Right atrium auricular region (tissue), 2 donors: ENCODE results near the gene DPH7. TPM values are rescaled to one million over a fixed set of nuclear protein-coding genes. Genes with fewer than 3 reads are reported as not detected.

Experiments
- DNase-seq: peaks from one replicate; pipeline ENCODE4 v3.0.0-alpha.2; 2019; ENCODE audit warnings: low spot score
- H3K27ac ChIP-seq, 2 donors: fragments of 200-600 bp; sonication (generic); 1 replicate in 1 of 2; 2 replicates in 1 of 2; pipeline ENCODE4 v1.5.1; 2016 to 2019
- H3K27me3 ChIP-seq, 2 donors: fragments of 200-600 bp; sonication (generic); one replicate each; pipeline versions ENCODE4 v1.5.1 to v1.6.0; 2017 to 2019
- H3K36me3 ChIP-seq: fragments of 200-600 bp; sonication (generic); one replicate; pipeline ENCODE4 v1.5.1; 2016
- H3K4me1 ChIP-seq, 2 donors: fragments of 200-600 bp; sonication (generic); one replicate each; pipeline versions ENCODE4 v1.5.1 to v1.6.0; 2017 to 2019
- H3K4me3 ChIP-seq, 2 donors: fragments of 200-600 bp; sonication (generic); 1 replicate in 1 of 2; 2 replicates in 1 of 2; pipeline ENCODE4 v1.5.1; 2017 to 2019; ENCODE audit warnings: mild to moderate bottlenecking in 1 of 2, moderate library complexity in 1 of 2
- H3K9me3 ChIP-seq, 2 donors: fragments of 200-600 bp; sonication (generic); one replicate each; pipeline ENCODE4 v1.5.1; 2019
- CTCF ChIP-seq, 2 donors: fragments of 200-600 bp; sonication (generic); IDR thresholded peaks; one replicate each; pipeline ENCODE4 v1.5.1; 2019; ENCODE audit warnings: antibody characterized with exemption in 2 of 2
- total RNA-seq, 2 donors: library from RNA; depleted of rRNA; stranded (reverse); fragments of >200 nt; gene quantifications; one replicate each; pipeline ENCODE4 v1.1.0, GENCODE V29; 2016

DPH7 gene
- total RNA-seq, 2 donors from 2014 or later, result 17.9 to 21.0 TPM

- Histone ChIP-seq H3K27me3 (no peaks in the 10 kb centered on the region), H3K4me1 (no peaks in the 10 kb centered on the region), H3K27ac (no peak overlapping the region), H3K9me3 (no peaks in the 10 kb centered on the region), H3K4me3 (no peak overlapping the region), H3K36me3 (no peaks in the 10 kb centered on the region)
- no peak for TF ChIP-seq CTCF (IDR thresholded peaks at IDR 0.05)
- DNase-seq, result no peak
Observed at GRCh38 chr9:137509198-137509597, 69.5 kb downstream of the DPH7 start.

- H3K27me3 ChIP-seq, result no peaks in the 10 kb centered on the region
- no peaks in the 10 kb centered on the region for H3K9me3 ChIP-seq
- TF ChIP-seq CTCF (IDR thresholded peaks at IDR 0.05), result no peak
- no peak for DNase-seq
- no peak overlapping the region for H3K27ac ChIP-seq
- no peak overlapping the region for H3K4me3 ChIP-seq
- no peaks in the 10 kb centered on the region for H3K36me3 ChIP-seq
- H3K4me1 ChIP-seq, result no peaks in the 10 kb centered on the region
Observed at GRCh38 chr9:137506702-137507171, 72.0 kb downstream of the DPH7 start.

- no peaks in the 10 kb centered on the region for H3K27me3 ChIP-seq
- no peaks in the 10 kb centered on the region for H3K9me3 ChIP-seq
- no peak for DNase-seq
- no peaks in the 10 kb centered on the region for H3K36me3 ChIP-seq
- no peak for TF ChIP-seq CTCF (IDR thresholded peaks at IDR 0.05)
- H3K4me1 ChIP-seq, result no peaks in the 10 kb centered on the region
- H3K4me3 ChIP-seq, result no peak overlapping the region
- no peak overlapping the region for H3K27ac ChIP-seq
Observed at GRCh38 chr9:137506274-137506673, 72.5 kb downstream of the DPH7 start.

- Histone ChIP-seq H3K36me3 (peaks cover 1% of the 10 kb centered on the region), H3K9me3 (no peaks in the 10 kb centered on the region), H3K27ac (no peak overlapping the region), H3K27me3 (no peaks in the 10 kb centered on the region), H3K4me1 (no peaks in the 10 kb centered on the region), H3K4me3 (no peak overlapping the region)
- DNase-seq, result no peak
- no peak for TF ChIP-seq CTCF (IDR thresholded peaks at IDR 0.05)
Observed at GRCh38 chr9:137505421-137506140, 73.1 kb downstream of the DPH7 start.

Other genes starting within 250 kb of the DPH7 start
- 1 to 10 TPM; 5.9 to 6.0 TPM for gene EXD3, start 155.8 kb downstream of the DPH7 start, total RNA-seq
- gene NOXA1, start 155.5 kb downstream of the DPH7 start, total RNA-seq, result 1 to 10 TPM in 1 of 2 donors, under 1 TPM in 1; 0.94 to 3.4 TPM
- gene ENTPD8, start 137.6 kb downstream of the DPH7 start, total RNA-seq, result not detected
- gene NSMF, start 119.6 kb downstream of the DPH7 start, total RNA-seq, result 10 to 100 TPM; 16.2 to 26.2 TPM
- gene PNPLA7, start 28.5 kb downstream of the DPH7 start, total RNA-seq, result 1 to 10 TPM; 4.4 to 4.6 TPM
- 100 to 1,000 TPM; 172 to 238 TPM for gene MRPL41, start 27.0 kb downstream of the DPH7 start, total RNA-seq
- gene ZMYND19, start 11.6 kb upstream of the DPH7 start, total RNA-seq, result 1 to 10 TPM; 5.0 to 6.4 TPM
- 10 to 100 TPM; 21.4 to 37.8 TPM for gene ARRDC1, start 26.8 kb upstream of the DPH7 start, total RNA-seq
- gene EHMT1, start 40.1 kb upstream of the DPH7 start, total RNA-seq, result 10 to 100 TPM; 24.1 to 34.6 TPM